Spinal cord (tissue), 10 donors: ENCODE results near the gene NCAPG2. TPM values are rescaled to one million over a fixed set of nuclear protein-coding genes. Genes with fewer than 3 reads are reported as not detected.

Experiments used
- DNase-seq, 6 donors: peaks; one replicate each; pipeline versions ENCODE4 v3.0.0 to v3.0.0-alpha.2; 2013 to 2015; ENCODE audit warnings: low spot score in 6 of 6, low read depth in 4 of 6
- H3K27ac ChIP-seq: one replicate; pipeline ENCODE4 v1.5.1; 2013; ENCODE audit warnings: low read depth, low read length, control low read depth
- H3K27me3 ChIP-seq: one replicate; pipeline ENCODE4 v1.6.1; 2013; ENCODE audit warnings: low read length; ENCODE audit not compliant: control insufficient read depth, insufficient read depth
- H3K36me3 ChIP-seq: one replicate; pipeline ENCODE4 v1.6.1; 2013; ENCODE audit warnings: low read length; ENCODE audit not compliant: control insufficient read depth, insufficient read depth
- H3K4me1 ChIP-seq: one replicate; pipeline ENCODE4 v1.6.1; 2013; ENCODE audit warnings: low read length; ENCODE audit not compliant: control insufficient read depth, insufficient read depth
- H3K4me3 ChIP-seq: one replicate; pipeline ENCODE4 v1.5.1; 2013; ENCODE audit warnings: low read depth, low read length, control low read depth
- H3K9me3 ChIP-seq: one replicate; pipeline ENCODE4 v1.6.1; 2013; ENCODE audit warnings: low read length; ENCODE audit not compliant: control insufficient read depth, insufficient read depth
- WGBS: methylation state at CpG from one replicate; pipeline ENCODE4 v1.1.5; 2013; ENCODE audit warnings: missing lambda C conversion rate; ENCODE audit not compliant: insufficient coverage; 5-methylcytosine and 5-hydroxymethylcytosine counted together
- long read RNA-seq, 4 donors: transcript quantifications; one replicate each; lab custom pipeline, GENCODE V29; 2026
- polyA plus RNA-seq, 2 donors: library from polyadenylated mRNA; unstranded; fragments of 120-200 nt; gene quantifications; one replicate each; pipeline ENCODE4 v1.2.1, GENCODE V29; 2013; ENCODE audit not compliant: insufficient read length in 2 of 2
- total RNA-seq, 2 donors: library from RNA; depleted of rRNA in 1 of 2; stranded (reverse); fragments of 120-200 nt in 1 of 2; fragments of >200 nt in 1 of 2; gene quantifications; one replicate each; pipeline versions ENCODE4 v1.2.3 to v1.2.4, GENCODE V29; 2013 to 2014
- donor health status: healthy.

NCAPG2 gene, protein sequence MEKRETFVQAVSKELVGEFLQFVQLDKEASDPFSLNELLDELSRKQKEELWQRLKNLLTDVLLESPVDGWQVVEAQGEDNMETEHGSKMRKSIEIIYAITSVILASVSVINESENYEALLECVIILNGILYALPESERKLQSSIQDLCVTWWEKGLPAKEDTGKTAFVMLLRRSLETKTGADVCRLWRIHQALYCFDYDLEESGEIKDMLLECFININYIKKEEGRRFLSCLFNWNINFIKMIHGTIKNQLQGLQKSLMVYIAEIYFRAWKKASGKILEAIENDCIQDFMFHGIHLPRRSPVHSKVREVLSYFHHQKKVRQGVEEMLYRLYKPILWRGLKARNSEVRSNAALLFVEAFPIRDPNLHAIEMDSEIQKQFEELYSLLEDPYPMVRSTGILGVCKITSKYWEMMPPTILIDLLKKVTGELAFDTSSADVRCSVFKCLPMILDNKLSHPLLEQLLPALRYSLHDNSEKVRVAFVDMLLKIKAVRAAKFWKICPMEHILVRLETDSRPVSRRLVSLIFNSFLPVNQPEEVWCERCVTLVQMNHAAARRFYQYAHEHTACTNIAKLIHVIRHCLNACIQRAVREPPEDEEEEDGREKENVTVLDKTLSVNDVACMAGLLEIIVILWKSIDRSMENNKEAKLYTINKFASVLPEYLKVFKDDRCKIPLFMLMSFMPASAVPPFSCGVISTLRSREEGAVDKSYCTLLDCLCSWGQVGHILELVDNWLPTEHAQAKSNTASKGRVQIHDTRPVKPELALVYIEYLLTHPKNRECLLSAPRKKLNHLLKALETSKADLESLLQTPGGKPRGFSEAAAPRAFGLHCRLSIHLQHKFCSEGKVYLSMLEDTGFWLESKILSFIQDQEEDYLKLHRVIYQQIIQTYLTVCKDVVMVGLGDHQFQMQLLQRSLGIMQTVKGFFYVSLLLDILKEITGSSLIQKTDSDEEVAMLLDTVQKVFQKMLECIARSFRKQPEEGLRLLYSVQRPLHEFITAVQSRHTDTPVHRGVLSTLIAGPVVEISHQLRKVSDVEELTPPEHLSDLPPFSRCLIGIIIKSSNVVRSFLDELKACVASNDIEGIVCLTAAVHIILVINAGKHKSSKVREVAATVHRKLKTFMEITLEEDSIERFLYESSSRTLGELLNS
- total RNA-seq (10 to 100 TPM; 14.1 to 16.8 TPM), polyA plus RNA-seq (10 to 100 TPM; 15.8 to 17.5 TPM)
- long read RNA-seq, donor 1, partial matches to known transcripts = 0 of 2 reads
- long read RNA-seq, donor 1, other reads (novel, unspliced or antisense) = 0 of 2 reads
- long read RNA-seq, donor 2, partial matches to known transcripts = 0 of 2 reads
- long read RNA-seq, donor 2, other reads (novel, unspliced or antisense) = 0 of 2 reads
- long read RNA-seq, donor 3 = 0 reads
- long read RNA-seq, donor 4, partial matches to known transcripts = 0 of 1 reads
- long read RNA-seq, donor 4, other reads (novel, unspliced or antisense) = 0 of 1 reads

DNA sequence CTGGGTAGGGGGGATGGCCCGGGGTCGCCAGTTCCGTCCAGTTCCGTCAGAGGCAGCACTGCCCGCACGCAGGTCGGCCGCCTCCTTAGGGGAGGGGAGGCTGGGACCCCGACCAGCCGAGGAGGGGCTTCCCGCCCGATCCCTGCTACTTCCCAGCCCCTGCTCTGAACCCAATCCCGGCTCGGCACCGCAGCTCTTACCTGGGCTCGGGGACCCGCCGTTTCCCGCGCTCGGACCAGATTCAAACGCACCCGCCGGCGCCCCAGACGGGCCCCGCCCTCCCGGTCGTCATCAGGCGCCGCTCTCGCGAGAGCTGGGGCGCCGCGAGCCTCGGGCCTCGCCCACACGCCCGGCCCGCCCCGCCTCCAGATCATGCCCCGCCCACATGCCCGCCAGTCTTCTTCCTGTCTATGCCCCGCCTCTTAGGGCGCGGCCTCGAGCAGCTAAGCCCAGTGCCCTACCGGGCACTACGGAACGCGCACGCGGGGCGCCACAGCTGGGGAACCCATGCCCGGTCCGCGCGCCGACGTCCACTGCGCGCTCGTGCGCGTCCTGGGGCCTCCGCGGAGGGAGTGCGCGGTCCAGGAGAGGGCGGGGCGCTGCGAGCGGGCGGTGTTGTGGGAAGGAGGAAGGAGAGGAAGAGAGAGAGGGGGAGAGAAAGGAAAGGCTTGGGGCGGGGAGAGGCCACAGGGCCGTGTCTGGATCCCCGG lies at the start of gene NCAPG2:
NCAPG2 (minus strand) TSS at position 281 of the 710 bp plus-strand sequence. CDS start 2,905 bp downstream, outside the sequence.
- peak; percentile 88 to 99 (median 96) for DNase-seq
- Histone ChIP-seq H3K27ac (peak within 1 kb of the TSS; percentile 73), H3K4me1 (peaks cover 17% of the 10 kb centered on the region), H3K4me3 (peak within 1 kb of the TSS; percentile 90), H3K9me3 (no peaks in the 10 kb centered on the region), H3K36me3 (peaks cover 3% of the 10 kb centered on the region), H3K27me3 (no peaks in the 10 kb centered on the region)
- WGBS = 0% methylated on average over 78 of the region's 78 CpGs

DNA sequence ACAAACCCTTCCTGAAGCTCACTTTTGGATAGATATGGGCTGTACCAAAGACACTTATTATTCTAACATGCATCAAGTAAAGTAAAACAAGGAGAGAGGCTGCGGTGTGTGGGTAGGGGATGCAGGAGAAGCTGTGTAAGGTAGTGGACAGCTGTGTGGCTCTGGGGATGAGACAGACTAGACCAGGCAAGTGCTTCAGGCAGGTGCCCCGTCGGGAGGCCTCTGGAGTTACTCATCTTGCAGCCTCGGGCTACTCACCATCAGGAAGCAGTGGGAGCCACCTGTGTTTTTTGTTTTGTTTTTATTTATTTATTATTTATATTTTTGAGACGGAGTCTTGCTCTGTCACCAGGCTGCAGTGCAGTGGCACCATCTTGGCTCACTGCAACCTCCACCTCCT lies 49.3 kb upstream of the NCAPG2 start:
- DNase-seq = no peak
- no peak overlapping the region for H3K4me3 ChIP-seq
- H3K9me3 ChIP-seq = no peaks in the 10 kb centered on the region
- no peak overlapping the region for H3K27ac ChIP-seq
- H3K4me1 ChIP-seq = no peaks in the 10 kb centered on the region
- WGBS = 100% methylated on average over 2 of the region's 5 CpGs
- H3K27me3 ChIP-seq = no peaks in the 10 kb centered on the region
- H3K36me3 ChIP-seq = peaks cover 19% of the 10 kb centered on the region

DNA sequence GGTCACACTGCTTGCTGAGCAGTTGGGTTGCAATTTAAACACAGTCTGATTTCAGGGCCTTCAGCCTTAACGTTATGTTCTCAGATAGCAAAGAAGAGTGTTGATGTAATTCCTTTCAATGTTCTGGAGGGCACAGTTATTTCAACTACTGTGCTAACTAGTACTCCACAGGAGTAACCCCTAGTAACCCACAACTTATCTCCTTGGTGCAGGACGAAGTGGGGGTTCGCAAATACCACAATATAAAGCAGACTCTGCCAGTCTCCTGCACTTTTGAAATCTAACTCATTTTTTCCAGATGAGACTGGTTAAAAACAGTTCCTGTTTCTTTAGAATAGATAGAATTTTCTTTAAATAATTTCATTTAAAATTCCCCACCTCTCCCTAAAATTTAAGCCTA lies 47.1 kb upstream of the NCAPG2 start:
- no peak overlapping the region for H3K27ac ChIP-seq
- no peaks in the 10 kb centered on the region for H3K27me3 ChIP-seq
- peaks cover 23% of the 10 kb centered on the region for H3K36me3 ChIP-seq
- no peaks in the 10 kb centered on the region for H3K9me3 ChIP-seq
- no CpG with 5 or more reads among the region's 3 CpGs for WGBS
- no peak for DNase-seq
- no peaks in the 10 kb centered on the region for H3K4me1 ChIP-seq
- no peak overlapping the region for H3K4me3 ChIP-seq

DNA sequence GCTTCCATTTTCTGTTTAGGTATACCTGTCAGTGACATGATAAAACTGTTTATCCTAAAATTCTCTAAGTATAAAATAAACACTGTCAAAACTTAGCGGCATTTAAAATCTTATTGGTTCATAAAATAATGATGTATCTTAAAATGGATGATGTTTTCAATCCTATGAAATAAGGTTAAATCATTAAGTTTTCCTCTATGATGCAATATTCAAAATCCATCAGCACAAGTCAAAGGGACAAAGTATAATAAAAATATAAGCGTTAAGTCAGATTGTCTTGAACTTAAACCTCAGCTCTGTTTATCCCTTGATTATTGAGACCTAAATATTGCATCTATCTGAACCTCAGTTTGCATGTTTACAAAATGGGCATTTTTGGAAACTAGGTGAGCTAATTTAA lies 46.6 kb upstream of the NCAPG2 start:
- Histone ChIP-seq H3K36me3 (peaks cover 26% of the 10 kb centered on the region), H3K4me3 (no peak overlapping the region), H3K27me3 (no peaks in the 10 kb centered on the region), H3K27ac (no peak overlapping the region), H3K9me3 (no peaks in the 10 kb centered on the region), H3K4me1 (no peaks in the 10 kb centered on the region)
- WGBS = no CpG with 5 or more reads among the region's 2 CpGs
- no peak for DNase-seq

DNA sequence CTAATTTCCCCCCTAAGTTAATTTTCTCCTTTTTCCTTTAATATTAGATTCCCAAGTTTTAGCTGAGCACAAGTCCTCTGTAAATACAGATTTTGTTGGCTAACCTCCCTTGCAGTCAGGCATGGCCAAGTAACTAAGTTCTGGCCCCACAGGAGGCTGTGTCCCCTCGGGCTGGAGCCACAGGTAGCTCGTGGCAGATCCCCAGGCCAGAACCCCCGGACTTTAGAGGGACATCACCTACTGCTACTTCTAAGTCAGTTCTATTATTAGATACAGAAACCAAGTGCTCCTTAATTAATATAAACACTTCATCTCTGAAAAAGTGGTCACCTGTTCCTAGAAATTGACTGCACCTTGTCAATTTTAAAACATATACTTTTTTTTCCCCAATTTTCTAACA lies 46.1 kb upstream of the NCAPG2 start:
- DNase-seq = no peak
- Histone ChIP-seq H3K9me3 (no peaks in the 10 kb centered on the region), H3K4me3 (no peak overlapping the region), H3K36me3 (peaks cover 30% of the 10 kb centered on the region), H3K27me3 (no peaks in the 10 kb centered on the region), H3K4me1 (no peaks in the 10 kb centered on the region), H3K27ac (no peak overlapping the region)
- no CpG with 5 or more reads among the region's 3 CpGs for WGBS

DNA sequence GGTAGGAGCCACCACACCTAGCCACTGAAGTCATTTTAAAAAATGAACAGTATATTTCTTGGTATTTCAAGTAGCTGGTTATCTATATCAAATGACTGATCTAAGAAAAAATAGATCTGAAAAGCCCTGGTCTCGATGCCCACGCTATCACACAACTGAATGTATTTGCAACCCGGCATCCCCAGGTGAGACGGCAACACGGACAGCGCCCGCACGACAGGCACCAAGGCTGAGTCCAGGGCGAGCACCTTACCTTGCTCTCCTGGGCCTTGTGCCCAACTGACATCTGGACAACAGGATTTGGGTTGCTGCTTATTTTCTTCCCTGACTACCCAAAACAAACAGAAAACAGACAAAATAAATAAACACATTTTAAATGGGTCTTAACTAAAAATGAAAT lies 44.8 kb upstream of the NCAPG2 start:
- no peak for DNase-seq
- H3K4me3 ChIP-seq = no peak overlapping the region
- peaks cover 30% of the 10 kb centered on the region for H3K36me3 ChIP-seq
- H3K27me3 ChIP-seq = no peaks in the 10 kb centered on the region
- H3K9me3 ChIP-seq = no peaks in the 10 kb centered on the region
- no peak overlapping the region for H3K27ac ChIP-seq
- WGBS = 96% methylated on average over 9 of the region's 9 CpGs
- no peaks in the 10 kb centered on the region for H3K4me1 ChIP-seq

DNA sequence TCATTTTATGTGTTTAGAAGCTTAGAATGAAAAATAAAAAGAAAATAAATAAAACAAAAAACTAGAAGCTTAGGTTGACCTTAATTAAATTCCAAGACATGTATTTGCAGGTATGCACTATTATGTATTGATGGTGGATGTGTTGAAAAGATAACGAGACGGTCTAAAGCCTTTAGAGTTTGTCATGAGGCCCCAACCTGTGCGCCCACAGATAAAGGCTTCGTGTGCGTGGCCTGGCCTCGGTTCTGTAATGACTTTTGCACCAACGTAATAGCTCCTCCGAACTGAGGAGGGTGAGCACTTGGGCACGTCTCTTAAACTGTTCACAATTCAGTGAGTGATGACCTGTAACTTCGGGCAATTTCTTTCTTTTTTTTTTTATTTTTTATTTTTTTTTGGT lies 43.7 kb upstream of the NCAPG2 start:
- WGBS = 97% methylated on average over 7 of the region's 10 CpGs
- Histone ChIP-seq H3K36me3 (peaks cover 32% of the 10 kb centered on the region), H3K4me1 (no peaks in the 10 kb centered on the region), H3K27ac (no peak overlapping the region), H3K9me3 (no peaks in the 10 kb centered on the region), H3K27me3 (no peaks in the 10 kb centered on the region), H3K4me3 (no peak overlapping the region)
- no peak for DNase-seq

DNA sequence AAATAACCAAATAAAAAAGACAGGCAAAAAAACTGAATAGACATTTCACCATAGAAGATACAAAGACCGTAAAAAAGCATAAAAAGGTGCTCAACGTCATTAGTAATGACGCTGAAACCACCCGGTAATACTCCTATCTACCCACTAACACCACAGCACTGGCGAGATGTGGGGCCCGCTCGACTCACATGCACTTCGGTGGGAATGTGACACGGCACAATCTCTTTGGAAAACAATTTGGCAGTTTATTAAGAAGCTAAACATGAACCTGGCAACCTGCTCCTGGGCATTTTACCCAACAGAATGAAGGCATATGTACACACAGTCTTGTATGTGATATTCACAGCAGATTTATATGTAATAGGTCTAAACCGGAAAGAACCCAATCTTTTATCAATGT lies 42.8 kb upstream of the NCAPG2 start:
- H3K36me3 ChIP-seq = peaks cover 36% of the 10 kb centered on the region
- DNase-seq = no peak

More for the DNA sequence above, 42.8 kb upstream of the NCAPG2 start:
- Histone ChIP-seq H3K4me1 (no peaks in the 10 kb centered on the region), H3K27me3 (no peaks in the 10 kb centered on the region), H3K27ac (no peak overlapping the region), H3K9me3 (no peaks in the 10 kb centered on the region), H3K4me3 (no peak overlapping the region)
- 93% methylated on average over 9 of the region's 10 CpGs for WGBS
